B cell (primary cell): Measurements from ENCODE around the gene YTHDC2. TPM values are rescaled to one million over a fixed set of nuclear protein-coding genes. Genes with fewer than 3 reads are reported as not detected.

Experiments used
- ATAC-seq: fragments of 200-7000 bp; cut with Tn5 transposase; one replicate; pipeline ENCODE4 v1.10.0; 2021; ENCODE audit warnings: low read depth, mild to moderate bottlenecking, moderate number of reproducible peaks, moderate library complexity
- CTCF ChIA-PET: fragments of 350-600 bp; sonication (Branson Sonifier 250); formaldehyde crosslinking; loops from one replicate; lab custom pipeline; 2021; ENCODE audit warnings: antibody characterized with exemption, inconsistent platforms; lab: Charles Lee
- POLR2A ChIA-PET: fragments of 350-600 bp; sonication (Branson Sonifier 250); formaldehyde crosslinking; loops from one replicate; lab custom pipeline; 2021; ENCODE audit warnings: antibody characterized with exemption; lab: Charles Lee
- DNase-seq: peaks from one replicate; pipeline ENCODE4 v3.0.0; 2013
- H2AFZ ChIP-seq: 2 replicates; pipeline ENCODE4 v1.6.1; 2012; ENCODE audit warnings: mild to moderate bottlenecking, low read depth, low read length; ENCODE audit not compliant: insufficient read depth, poor library complexity, severe bottlenecking
- H3K27ac ChIP-seq, 2 donors: 1 replicate in 1 of 2; 2 replicates in 1 of 2; pipeline ENCODE4 v1.5.1; 2012 to 2013; ENCODE audit warnings: low read length in 2 of 2, mild to moderate bottlenecking in 2 of 2, moderate library complexity in 1 of 2
- H3K27me3 ChIP-seq, 4 experiments: fragments of 200-600 bp in 1 of 4; sonication (generic) in 1 of 4; replicated peaks in 1 of 4; 1 replicate in 2 of 4; 2 replicates in 2 of 4; pipeline versions ENCODE4 v1.6.1 to v1.7.0; 2013 to 2016; ENCODE audit warnings: low read length in 3 of 4, mild to moderate bottlenecking in 2 of 4, mixed read lengths in 1 of 4, moderate library complexity in 1 of 4; ENCODE audit not compliant: insufficient read depth in 4 of 4, control insufficient read depth in 3 of 4; ENCODE audit errors: control extremely low read depth in 1 of 4
- H3K36me3 ChIP-seq, 2 experiments: replicated peaks in 1 of 2; 1 replicate in 1 of 2; 2 replicates in 1 of 2; pipeline versions ENCODE4 v1.6.1 to v1.7.1; 2013; ENCODE audit warnings: low read length in 1 of 2; ENCODE audit not compliant: insufficient read depth in 2 of 2, control insufficient read depth in 1 of 2; ENCODE audit errors: control extremely low read depth in 1 of 2, extremely low read depth in 1 of 2
- H3K4me1 ChIP-seq, 2 donors: fragments of 200-600 bp in 1 of 2; sonication (generic) in 1 of 2; 1 replicate in 1 of 2; 2 replicates in 1 of 2; pipeline versions ENCODE4 v1.5.1 to v1.6.1; 2013 to 2017; ENCODE audit warnings: low read length in 2 of 2; ENCODE audit not compliant: control insufficient read depth in 2 of 2, insufficient read depth in 2 of 2
- H3K4me2 ChIP-seq: replicated peaks from 2 replicates; pipeline ENCODE3; 2012; ENCODE audit warnings: mild to moderate bottlenecking, low read depth, low read length; ENCODE audit not compliant: poor library complexity, severe bottlenecking
- H3K4me3 ChIP-seq, 5 experiments: fragments of 200-600 bp in 1 of 5; sonication (generic) in 1 of 5; 1 replicate in 3 of 5; 2 replicates in 2 of 5; pipeline versions ENCODE4 v1.5.1 to v1.7.0; 2011 to 2016; ENCODE audit warnings: low read length in 4 of 5, mild to moderate bottlenecking in 4 of 5, low read depth in 2 of 5, control low read depth in 1 of 5, moderate library complexity in 1 of 5; ENCODE audit not compliant: insufficient read depth in 1 of 5; ENCODE audit errors: control extremely low read depth in 1 of 5, extremely low read depth in 1 of 5
- H3K79me2 ChIP-seq: fragments of 200-600 bp; sonication (generic); one replicate; pipeline ENCODE4 v1.6.0; 2016; ENCODE audit warnings: low read length; ENCODE audit not compliant: control insufficient read depth, insufficient read depth
- H3K9ac ChIP-seq: fragments of 200-600 bp; sonication (generic); 2 replicates; pipeline ENCODE4 v1.6.1; 2017; ENCODE audit warnings: mild to moderate bottlenecking, low read length, moderate library complexity
- H3K9me3 ChIP-seq, 3 donors: one replicate each; pipeline versions ENCODE4 v1.6.1 to v1.7.1; 2013; ENCODE audit warnings: low read length in 2 of 3; ENCODE audit not compliant: control insufficient read depth in 2 of 3, insufficient read depth in 1 of 3; ENCODE audit errors: control extremely low read depth in 1 of 3
- H4K20me1 ChIP-seq: 2 replicates; pipeline ENCODE4 v1.6.0; 2012; ENCODE audit warnings: mild to moderate bottlenecking, low read length; ENCODE audit not compliant: insufficient read depth, control insufficient read depth, poor library complexity, severe bottlenecking
- H3K27ac Mint-ChIP-seq: one replicate; pipeline ENCODE4 v1.8.0; 2021; ENCODE audit warnings: mixed read lengths
- H3K27me3 Mint-ChIP-seq: one replicate; pipeline ENCODE4 v1.8.0; 2021; ENCODE audit warnings: mixed read lengths
- H3K4me1 Mint-ChIP-seq: one replicate; pipeline ENCODE4 v1.8.0; 2021; ENCODE audit warnings: mixed read lengths
- H3K4me3 Mint-ChIP-seq: one replicate; pipeline ENCODE4 v1.8.0; 2021; ENCODE audit warnings: mixed read lengths
- H3K9me3 Mint-ChIP-seq: one replicate; pipeline ENCODE4 v1.8.0; 2022; ENCODE audit warnings: mixed read lengths; ENCODE audit not compliant: insufficient read depth
- CTCF ChIP-seq: fragments of 200-600 bp; IDR thresholded peaks from one replicate; pipeline ENCODE4 v1.8.0; 2022; ENCODE audit warnings: antibody characterized with exemption, mild to moderate bottlenecking
- EZH2 ChIP-seq: IDR thresholded peaks from 2 replicates; pipeline ENCODE4 v1.6.1; 2012; ENCODE audit warnings: borderline replicate concordance, low read depth, mild to moderate bottlenecking, moderate library complexity, low read length; ENCODE audit not compliant: insufficient read depth, poor library complexity, severe bottlenecking
- WGBS: methylation state at CpG from one replicate; pipeline ENCODE4 v1.1.5; 2013; ENCODE audit warnings: missing lambda C conversion rate; ENCODE audit not compliant: insufficient coverage; 5-methylcytosine and 5-hydroxymethylcytosine counted together
- intact Hi-C: fragments of 100-400 bp; cut with micrococcal nuclease; formaldehyde crosslinking; loops from one replicate; pipeline ENCODE4 v1.10.0; 2022
- polyA plus RNA-seq: library from polyadenylated mRNA; depleted of rRNA; stranded (reverse); fragments of >200 nt; gene quantifications from 2 replicates; pipeline ENCODE4 v1.2.3, GENCODE V29; 2012
- total RNA-seq, 2 donors: library from RNA; stranded (reverse); fragments of 120-200 nt in 1 of 2; gene quantifications; 1 replicate in 1 of 2; 2 replicates in 1 of 2; pipeline versions ENCODE4 v1.2.3 to v1.2.4, GENCODE V29; 2013 to 2022

Gene YTHDC2
- total and polyA plus RNA-seq, 2 donors (not counting 1 experiment from before 2014, with no cell fraction given): 8.6 to 52.6 TPM

GRCh38 chr5:113474100-113474728 lies 39.3 kb upstream of the YTHDC2 start:
- H3K9me3 ChIP-seq: no peaks in the 10 kb centered on the region
- no peak overlapping the region for H3K4me3 Mint-ChIP-seq

More at GRCh38 chr5:113474100-113474728, 39.3 kb upstream of the YTHDC2 start:
- H4K20me1 ChIP-seq: no peaks in the 10 kb centered on the region
- no peak overlapping the region for H3K4me3 ChIP-seq
- DNase-seq: no peak
- intact Hi-C loops: no loop called here
- Mint-ChIP-seq H3K9me3 (no peaks in the 10 kb centered on the region), H3K4me1 (no peaks in the 10 kb centered on the region), H3K27me3 (peaks cover 41% of the 10 kb centered on the region), H3K27ac (no peak overlapping the region)
- ATAC-seq: no peak
- peaks cover 0 to 14% (median 0%) of the 10 kb centered on the region in 4 experiments for H3K27me3 ChIP-seq
- H3K4me2 ChIP-seq: no peak overlapping the region
- H2AFZ ChIP-seq: no peak overlapping the region
- no peak overlapping the region for H3K27ac ChIP-seq
- TF ChIP-seq CTCF (no peak), EZH2 (no peak)
- ChIA-PET CTCF (no interaction called here), POLR2A (no interaction called here)
- no peaks in the 10 kb centered on the region for H3K4me1 ChIP-seq
- no peak overlapping the region for H3K9ac ChIP-seq
- H3K79me2 ChIP-seq: no peaks in the 10 kb centered on the region
- no peaks in the 10 kb centered on the region for H3K36me3 ChIP-seq
- 56% methylated on average over 4 of the region's 5 CpGs for WGBS
